IMR-90 (cell line): ENCODE measurements around the gene RARS2. TPM values are rescaled to one million over a fixed set of nuclear protein-coding genes. Genes with fewer than 3 reads are reported as not detected.

Source experiments
- ATAC-seq: fragments of 200-7000 bp; cut with Tn5 transposase; 2 replicates; pipeline ENCODE4 v1.9.1; 2020; ENCODE audit warnings: low read depth, mild to moderate bottlenecking, moderate library complexity
- BruUV-seq: library from RNA; stranded (reverse); fragments of 400-500 nt; replicated peaks from 2 replicates; lab custom pipeline; 2021; lab: Mats Ljungman, UMichigan
- CTCF ChIA-PET: fragments of 300-600 bp; formaldehyde crosslinking; extraction: SDS; loops from one replicate; lab custom pipeline; 2021; ENCODE audit warnings: antibody characterized with exemption; lab: Yijun Ruan, JAX
- POLR2A ChIA-PET: fragments of 300-600 bp; sonication (Branson Sonifier 250); formaldehyde crosslinking; loops from one replicate; lab custom pipeline; 2022; ENCODE audit warnings: antibody characterized with exemption; ENCODE audit not compliant: unreplicated experiment; lab: Charles Lee
- DNase-seq: peaks from one replicate; pipeline ENCODE4 v3.0.0; 2013
- H2AFZ ChIP-seq: replicated peaks from 2 replicates; pipeline ENCODE3; 2013; ENCODE audit warnings: low read length, mild to moderate bottlenecking; ENCODE audit not compliant: poor library complexity
- H2AK5ac ChIP-seq: 2 replicates; pipeline ENCODE4 v1.6.1; 2013; ENCODE audit warnings: low read depth, low read length, inconsistent platforms
- H2AK9ac ChIP-seq: replicated peaks from 2 replicates; pipeline ENCODE3; 2013; ENCODE audit warnings: mild to moderate bottlenecking, low read depth, low read length, moderate library complexity; ENCODE audit not compliant: poor library complexity
- H2BK120ac ChIP-seq: 2 replicates; pipeline ENCODE4 v1.6.1; 2013; ENCODE audit warnings: low read depth, low read length, inconsistent platforms
- H2BK15ac ChIP-seq: 3 replicates; pipeline ENCODE4 v1.6.1; 2013; ENCODE audit warnings: low read depth, low read length, inconsistent platforms
- H2BK20ac ChIP-seq: 2 replicates; pipeline ENCODE4 v1.6.1; 2013; ENCODE audit warnings: low read depth, mild to moderate bottlenecking, inconsistent platforms, low read length, moderate library complexity
- H2BK5ac ChIP-seq: 2 replicates; pipeline ENCODE4 v1.6.1; 2013; ENCODE audit warnings: mild to moderate bottlenecking, low read depth, low read length, inconsistent platforms; ENCODE audit not compliant: poor library complexity, severe bottlenecking
- H3K14ac ChIP-seq: replicated peaks from 2 replicates; pipeline ENCODE4 v1.6.1; 2013; ENCODE audit warnings: low read depth, low read length, inconsistent platforms
- H3K18ac ChIP-seq: 2 replicates; pipeline ENCODE4 v1.6.1; 2013; ENCODE audit warnings: low read depth, low read length, control low read depth
- H3K23ac ChIP-seq: 2 replicates; pipeline ENCODE4 v1.6.1; 2013; ENCODE audit warnings: low read depth, low read length, inconsistent platforms
- H3K27ac ChIP-seq: 2 replicates; pipeline ENCODE4 v1.5.1; 2013; ENCODE audit warnings: mild to moderate bottlenecking, control low read depth, low read length; ENCODE audit not compliant: insufficient read depth
- H3K27me3 ChIP-seq: 2 replicates; pipeline ENCODE4 v1.6.1; 2013; ENCODE audit warnings: low read length; ENCODE audit not compliant: control insufficient read depth, insufficient read depth
- H3K36me3 ChIP-seq: 2 replicates; pipeline ENCODE4 v1.6.1; 2013; ENCODE audit warnings: low read length, mixed read lengths; ENCODE audit not compliant: control insufficient read depth, insufficient read depth
- H3K4ac ChIP-seq: 2 replicates; pipeline ENCODE4 v1.6.1; 2013; ENCODE audit warnings: low read depth, low read length, inconsistent platforms
- H3K4me1 ChIP-seq: 2 replicates; pipeline ENCODE4 v1.6.1; 2013; ENCODE audit warnings: low read length, mixed read lengths; ENCODE audit not compliant: control insufficient read depth, insufficient read depth
- H3K4me2 ChIP-seq: 2 replicates; pipeline ENCODE4 v1.6.1; 2013; ENCODE audit warnings: low read depth, mild to moderate bottlenecking, control low read depth, low read length, moderate library complexity
- H3K4me3 ChIP-seq: 2 replicates; pipeline ENCODE4 v1.5.1; 2013; ENCODE audit warnings: low read depth, mild to moderate bottlenecking, control low read depth, low read length, moderate library complexity; ENCODE audit not compliant: insufficient read depth
- H3K56ac ChIP-seq: 2 replicates; pipeline ENCODE4 v1.6.1; 2013; ENCODE audit warnings: low read length, inconsistent platforms; ENCODE audit not compliant: insufficient read depth; ENCODE audit errors: extremely low read depth
- H3K79me1 ChIP-seq, 2 experiments: 2 replicates each; pipeline ENCODE4 v1.6.1; 2013; ENCODE audit warnings: low read length in 2 of 2, inconsistent platforms in 1 of 2, low read depth in 1 of 2
- H3K9ac ChIP-seq: 2 replicates; pipeline ENCODE4 v1.6.1; 2013; ENCODE audit warnings: low read depth, low read length, control low read depth
- H3K9me1 ChIP-seq: 2 replicates; pipeline ENCODE4 v1.6.1; 2013; ENCODE audit warnings: low read length, inconsistent platforms; ENCODE audit not compliant: insufficient read depth
- H3K9me3 ChIP-seq: 2 replicates; pipeline ENCODE4 v1.6.1; 2013; ENCODE audit warnings: low read length; ENCODE audit not compliant: control insufficient read depth, insufficient read depth
- H4K20me1 ChIP-seq: 2 replicates; pipeline ENCODE4 v1.6.1; 2013; ENCODE audit warnings: low read length, inconsistent platforms; ENCODE audit not compliant: insufficient read depth
- H4K5ac ChIP-seq: 2 replicates; pipeline ENCODE4 v1.6.1; 2013; ENCODE audit warnings: mild to moderate bottlenecking, low read depth, low read length, control low read depth
- H4K8ac ChIP-seq, 2 experiments: 2 replicates each; pipeline ENCODE4 v1.6.1; 2013; ENCODE audit warnings: low read depth in 2 of 2, low read length in 2 of 2, control low read depth in 1 of 2, inconsistent platforms in 1 of 2
- H4K91ac ChIP-seq: 2 replicates; pipeline ENCODE4 v1.6.1; 2013; ENCODE audit warnings: low read depth, low read length, inconsistent platforms; ENCODE audit not compliant: insufficient read depth
- BHLHE40 ChIP-seq: fragments of 150-350 bp; IDR thresholded peaks from 2 replicates; pipeline ENCODE4 v1.6.1; 2016; ENCODE audit warnings: mild to moderate bottlenecking, low read depth, low read length
- CHD1 ChIP-seq: IDR thresholded peaks from 2 replicates; pipeline ENCODE4 v1.6.1; 2012; ENCODE audit warnings: low read depth, low read length, improper control_type of control experiment
- MXI1 ChIP-seq: IDR thresholded peaks from 2 replicates; pipeline ENCODE4 v1.6.1; 2012; ENCODE audit warnings: low read depth, mild to moderate bottlenecking, low read length, moderate library complexity, borderline replicate concordance
- NFE2L2 ChIP-seq: fragments of 150-350 bp; IDR thresholded peaks from 2 replicates; pipeline ENCODE4 v1.6.1; 2016; ENCODE audit warnings: low read depth, mild to moderate bottlenecking, low read length
- POLR2A ChIP-seq: IDR thresholded peaks from 2 replicates; pipeline ENCODE4 v1.6.1; 2012; ENCODE audit warnings: mild to moderate bottlenecking, low read depth, low read length
- RFX5 ChIP-seq: IDR thresholded peaks from 2 replicates; pipeline ENCODE4 v1.8.0; 2012; ENCODE audit warnings: low read depth, mild to moderate bottlenecking, low read length, moderate library complexity
- USF2 ChIP-seq: fragments of 150-350 bp; IDR thresholded peaks from 2 replicates; pipeline ENCODE4 v1.6.1; 2017; ENCODE audit warnings: mild to moderate bottlenecking, antibody characterized with exemption, low read length, low read depth
- WGBS, 2 experiments: methylation state at CpG; one replicate each; pipeline versions ENCODE4 v1.1.5 to v1.1.7; 2013; ENCODE audit warnings: missing lambda C conversion rate in 2 of 2; ENCODE audit not compliant: insufficient read length in 1 of 2; ENCODE audit errors: extremely low coverage in 2 of 2; 5-methylcytosine and 5-hydroxymethylcytosine counted together
- dilution Hi-C: fragments of 300-500 bp; cut with HindIII; formaldehyde crosslinking; loops from one replicate; pipeline ENCODE4 v1.14.3; 2018; ENCODE audit warnings: low sequenced_read_pairs; ENCODE audit not compliant: unreplicated experiment
- in situ Hi-C: fragments of 300-500 bp; cut with MboI; formaldehyde crosslinking; loops from 3 replicates; pipeline ENCODE4 v1.14.3; 2019; ENCODE audit warnings: low sequenced_read_pairs, inconsistent platforms, mixed read lengths
- intact Hi-C: fragments of 100-400 bp; cut with micrococcal nuclease; formaldehyde crosslinking; loops from 2 replicates; pipeline ENCODE4 v1.10.0; 2022
- polyA plus RNA-seq, 3 experiments: library from polyadenylated mRNA; depleted of rRNA; stranded (reverse); fragments of >200 nt; gene quantifications; 2 replicates each; pipeline ENCODE4 v1.2.3, GENCODE V29; 2012; ENCODE audit warnings: low replicate concordance in 1 of 3
- total RNA-seq: library from RNA; depleted of rRNA; stranded (reverse); fragments of >200 nt; gene quantifications from 2 replicates; pipeline ENCODE4 v1.2.3, GENCODE V29; 2012

Gene RARS2
- total and polyA plus RNA-seq, 2 of the 4 experiments (the other 2 are of a cell fraction), result 19.9 to 33.0 TPM

GRCh38 chr6:87539554-87539953, 50.2 kb downstream of the RARS2 start:
- H2AK5ac ChIP-seq, result no peak overlapping the region
- H4K91ac ChIP-seq, result no peak overlapping the region
- H2AFZ ChIP-seq, result no peak overlapping the region
- H4K20me1 ChIP-seq, result no peaks in the 10 kb centered on the region; the same call in 1 of the 2 replicates
- intact Hi-C loops, result no loop called here
- ATAC-seq, result no peak
- no peak for DNase-seq
- in situ Hi-C loops, result no loop called here
- H3K23ac ChIP-seq, result no peak overlapping the region
- H2BK20ac ChIP-seq, result no peak overlapping the region
- H4K5ac ChIP-seq, result no peak overlapping the region
- H2AK9ac ChIP-seq, result no peak overlapping the region
- H3K18ac ChIP-seq, result no peak overlapping the region
- H2BK5ac ChIP-seq, result no peak overlapping the region
- peaks cover 34% of the 10 kb centered on the region for H3K36me3 ChIP-seq
- no peaks in the 10 kb centered on the region for H3K27me3 ChIP-seq
- H3K4me1 ChIP-seq, result no peaks in the 10 kb centered on the region; the same call in none of the 2 replicates
- H4K8ac ChIP-seq, result no peak overlapping the region
- no CpG with 5 or more reads among the region's 6 CpGs for whole genome bisulfite sequencing, 2 experiments
- no peak overlapping the region for H3K9ac ChIP-seq
- no peak overlapping the region for H3K27ac ChIP-seq
- H3K56ac ChIP-seq, result no peak overlapping the region
- peaks cover 6 to 15% of the 10 kb centered on the region in 2 experiments for H3K79me1 ChIP-seq
- H3K4ac ChIP-seq, result no peak overlapping the region
- POLR2A ChIA-PET, result interaction anchor here (0.5 kb wide), 1 partner anchor 1961 kb away, joined by 4 read pairs; no protein-coding TSS in a partner anchor
- H2BK120ac ChIP-seq, result no peak overlapping the region
- TF ChIP-seq POLR2A (no peak), CHD1 (no peak), NFE2L2 (no peak), RFX5 (no peak), BHLHE40 (no peak), USF2 (no peak), MXI1 (no peak)
- H3K4me3 ChIP-seq, result no peak overlapping the region
- CTCF ChIA-PET, result no interaction called here
- H3K4me2 ChIP-seq, result no peak overlapping the region
- H3K9me1 ChIP-seq, result peaks cover 2% of the 10 kb centered on the region
- peaks cover 2% of the 10 kb centered on the region for H3K9me3 ChIP-seq
- no TSS peak for BruUV-seq
- H2BK15ac ChIP-seq, result no peak overlapping the region
- H3K14ac ChIP-seq, result no peak overlapping the region
- dilution Hi-C loops, result no loop called here
